ENCODE data around the gene TAF6.

The TAF6 gene
- 29.4 to 45.2 (median 37.0) reads per million in 4 donors for total RNA-seq

GRCh38 chr7:100119072-100119969 lies at the start of gene TAF6, which contains the start of gene CNPY4:
TSS of gene TAF6 (minus strand) at chr7:100119358. CDS start at chr7:100114209, 5,149 bp downstream.
TSS of gene CNPY4 (plus strand) at chr7:100119634. CDS start at chr7:100119745, 111 bp downstream.
- peak; percentile 89 to 96 (median 92) for DNase-seq

- no peak for DNase-seq
Observed at GRCh38 chr7:100167912-100168323, 48.8 kb upstream of the TAF6 start.

DNA sequence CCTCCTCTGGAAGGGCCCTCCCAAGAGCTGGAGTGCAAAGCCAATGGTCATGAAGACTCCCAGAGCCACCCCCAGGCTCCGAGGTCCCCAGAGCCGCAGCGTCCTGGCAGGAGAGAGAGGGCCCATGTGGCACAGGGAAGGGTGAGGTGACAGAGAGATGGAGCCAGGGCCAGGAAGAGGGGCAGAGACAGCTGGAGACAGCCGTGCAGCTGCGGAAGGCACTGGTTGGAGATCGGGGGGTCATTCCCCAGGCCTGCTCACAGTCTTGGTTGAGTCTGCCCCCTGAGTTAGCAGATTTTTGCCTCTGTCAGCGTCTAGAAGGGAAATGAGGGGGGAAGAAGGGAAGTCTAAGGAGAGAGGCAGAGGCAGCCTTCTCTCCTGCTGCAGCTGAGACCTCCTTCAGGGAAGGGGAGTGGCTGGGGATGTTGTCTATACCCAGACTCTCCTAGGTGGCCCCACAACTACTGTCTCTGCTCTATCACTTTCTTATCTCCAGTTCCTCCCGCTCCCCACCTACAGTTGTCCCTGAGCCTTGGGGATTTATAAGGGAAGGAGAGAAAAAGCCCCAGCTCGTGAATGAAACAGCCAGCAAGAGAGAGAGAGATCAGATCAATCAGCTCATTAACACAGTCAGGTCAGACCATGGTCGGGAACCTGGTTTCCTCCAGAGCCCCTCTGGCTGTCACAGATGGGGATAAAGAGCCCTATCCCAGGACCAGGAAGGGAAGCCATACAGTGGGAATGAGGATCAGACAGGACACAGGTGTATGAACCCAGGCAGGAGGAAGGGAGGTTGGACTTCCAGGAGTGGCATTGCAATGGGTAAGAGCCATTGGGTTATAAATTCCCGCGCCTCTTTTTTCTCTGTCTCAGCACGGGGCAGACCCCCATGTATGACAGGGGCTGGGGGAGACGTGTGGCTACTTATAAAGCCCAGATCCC lies 48.1 kb upstream of the TAF6 start:
- DNase-seq, result no peak

DNA sequence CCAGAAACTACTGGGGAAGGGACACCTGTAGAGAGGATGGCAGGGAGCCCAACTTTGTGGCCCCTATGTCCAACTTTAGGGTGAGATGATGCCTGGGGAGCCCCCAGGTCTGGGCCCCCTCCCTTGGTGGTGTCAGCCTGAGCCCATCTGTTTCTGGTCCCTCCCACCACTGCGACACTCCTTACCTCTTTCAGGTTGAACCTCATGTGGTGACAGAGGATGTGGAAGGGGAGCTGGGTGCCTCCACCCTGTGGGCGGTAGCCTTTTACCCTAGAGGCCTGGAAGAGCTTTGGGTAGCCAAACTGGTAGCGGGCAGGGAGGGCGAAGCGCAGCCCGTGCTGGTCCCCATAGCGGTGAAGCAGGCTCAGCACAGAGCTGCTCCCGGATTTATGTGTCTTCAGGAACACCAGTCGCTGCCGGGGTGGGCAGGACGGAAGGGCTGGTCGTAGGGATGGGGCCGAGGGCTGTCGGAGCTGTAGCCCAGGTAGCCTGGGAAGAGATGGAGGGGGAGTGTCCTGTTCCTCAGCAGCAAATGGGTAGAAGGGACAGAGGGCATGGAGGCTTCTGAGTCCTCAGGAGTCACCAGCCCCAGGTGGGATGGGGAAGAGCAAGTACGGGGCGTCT lies 47.3 kb upstream of the TAF6 start:
- DNase-seq, result peak in 2 of 5 donors; percentile 12 to 48

- DNase-seq, result no peak
Observed at GRCh38 chr7:100163871-100164270, 44.7 kb upstream of the TAF6 start.

DNA sequence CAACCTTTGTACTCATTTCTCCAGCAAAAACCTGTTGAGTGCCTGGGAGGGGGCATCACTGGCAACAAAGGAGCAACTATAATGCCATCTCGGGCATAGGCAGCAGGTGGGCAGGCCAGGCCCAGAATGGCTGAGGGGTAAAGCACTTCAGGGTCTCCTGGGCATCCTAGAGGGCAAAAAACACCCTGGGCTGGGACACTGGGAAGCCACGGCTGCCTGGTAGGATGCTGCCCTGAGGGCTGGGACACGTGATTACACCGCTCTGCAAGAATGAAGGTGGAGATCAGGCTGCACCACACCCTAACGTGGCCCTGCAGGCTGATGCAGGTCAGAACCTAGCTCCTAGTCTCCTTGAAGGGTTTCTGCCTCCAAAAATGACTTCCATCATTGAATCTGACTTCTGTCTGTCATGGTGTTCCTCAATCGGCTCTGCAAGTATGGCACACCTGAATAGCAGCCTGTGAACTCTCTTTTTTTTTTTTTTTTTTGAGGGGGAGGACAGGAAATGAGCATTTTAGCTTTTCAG lies 43.9 kb upstream of the TAF6 start:
- peak in 1 of 5 donors; percentile 32 for DNase-seq

GRCh38 chr7:100160067-100160466 lies 40.9 kb upstream of the TAF6 start:
- no peak for DNase-seq

- DNase-seq, result no peak
Observed at GRCh38 chr7:100159099-100159623, 40.0 kb upstream of the TAF6 start.

DNA sequence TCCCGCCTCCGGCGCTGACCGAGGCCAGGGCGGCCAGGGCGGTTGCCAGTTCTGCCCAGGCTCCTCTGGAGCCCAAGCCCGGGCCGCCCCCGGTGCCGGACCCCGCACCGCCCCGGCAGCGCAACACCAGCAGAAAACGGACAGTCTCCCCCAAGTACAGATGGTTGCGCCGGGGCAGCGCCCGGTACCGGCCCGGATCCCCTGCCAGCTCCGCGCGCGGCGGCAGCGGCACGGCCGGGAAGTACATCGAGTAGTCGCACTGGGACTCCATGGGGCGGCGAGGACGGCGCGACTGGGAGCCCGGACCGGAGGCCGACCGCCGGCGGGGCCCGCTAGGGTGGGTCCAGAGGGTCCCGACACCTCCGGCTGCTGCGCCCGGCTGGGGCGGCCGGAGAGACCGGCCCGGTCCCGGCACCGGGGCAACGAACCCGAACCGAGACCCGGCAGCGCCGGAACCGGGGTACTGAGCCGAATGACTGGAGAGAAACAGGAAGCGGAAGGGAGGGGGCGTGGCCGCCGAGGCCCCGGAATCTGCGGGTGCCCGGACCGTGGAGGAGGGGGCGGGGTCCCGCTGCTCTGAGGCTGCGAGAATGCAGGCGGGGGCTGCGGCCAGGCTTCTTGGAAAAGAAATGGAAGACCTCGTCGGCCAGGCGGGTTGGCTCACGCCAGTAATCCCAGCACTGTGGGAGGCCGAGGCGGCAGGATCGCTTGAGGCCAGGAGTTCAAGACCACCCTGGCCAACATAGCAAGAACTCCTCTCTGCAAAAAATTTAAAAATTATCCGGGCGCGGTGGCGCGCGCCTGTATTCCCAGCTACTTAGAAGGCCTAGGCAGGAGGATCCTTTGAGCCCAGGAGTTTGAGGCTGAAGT lies 39.3 kb upstream of the TAF6 start, which contains the start of gene TRAPPC14:
Gene TRAPPC14 (minus strand): TSS at position 495 of the 870 bp plus-strand sequence. CDS start 224 bp downstream, at position 271.
- DNase-seq, result peak; percentile 76 to 89 (median 87)

GRCh38 chr7:100157334-100158228 lies 38.4 kb upstream of the TAF6 start:
- no peak for DNase-seq

DNA sequence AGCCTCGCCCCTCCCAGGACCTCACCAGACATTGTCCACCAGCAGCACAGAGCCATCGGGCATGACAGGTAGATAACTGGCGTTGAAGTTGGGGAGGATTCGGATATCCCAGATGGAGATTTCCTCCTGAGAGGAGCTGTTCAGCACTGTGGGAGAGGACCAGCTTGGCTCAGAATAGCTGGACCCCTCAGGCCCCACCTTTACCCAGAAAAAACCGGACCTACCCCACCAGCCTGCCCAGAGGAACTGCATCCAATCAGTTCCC lies 37.8 kb upstream of the TAF6 start:
- DNase-seq, result no peak

DNA sequence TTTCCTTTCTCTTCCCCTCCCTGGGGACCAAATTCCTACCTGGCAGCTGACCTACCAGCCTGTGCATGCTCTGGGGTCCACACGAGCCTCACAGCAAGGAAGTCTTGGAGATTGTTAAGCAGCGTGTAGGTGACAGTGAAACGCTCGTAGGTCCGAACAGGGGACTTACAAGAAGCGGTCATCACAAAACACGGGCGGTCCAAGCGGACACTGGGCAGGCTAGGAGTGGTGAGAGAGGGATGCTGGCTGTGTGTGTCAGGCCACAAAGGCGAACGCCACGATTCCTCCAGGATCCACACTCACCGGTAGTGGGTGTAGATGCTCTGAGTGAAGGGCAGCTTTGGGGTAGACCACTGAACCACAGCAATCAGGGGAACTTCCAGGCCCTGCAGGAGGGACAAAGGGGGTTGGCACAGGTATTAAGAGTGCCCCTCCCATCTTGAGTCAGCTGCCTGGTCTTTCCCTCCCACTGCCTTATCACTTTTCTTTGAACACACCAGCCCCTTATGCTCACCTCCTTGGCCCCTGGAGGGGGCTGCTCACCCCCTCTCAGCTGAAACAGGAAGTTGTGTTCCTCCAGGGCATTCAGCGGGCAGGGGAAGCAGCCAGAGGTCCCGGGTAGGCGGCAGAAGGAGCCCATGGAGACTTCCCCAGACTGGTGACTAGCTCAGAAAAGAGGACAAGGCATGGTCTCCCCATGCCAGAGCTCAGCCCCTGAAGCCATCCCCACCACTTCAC lies 37.3 kb upstream of the TAF6 start:
- peak in 1 of 5 donors; percentile 14 for DNase-seq

DNA sequence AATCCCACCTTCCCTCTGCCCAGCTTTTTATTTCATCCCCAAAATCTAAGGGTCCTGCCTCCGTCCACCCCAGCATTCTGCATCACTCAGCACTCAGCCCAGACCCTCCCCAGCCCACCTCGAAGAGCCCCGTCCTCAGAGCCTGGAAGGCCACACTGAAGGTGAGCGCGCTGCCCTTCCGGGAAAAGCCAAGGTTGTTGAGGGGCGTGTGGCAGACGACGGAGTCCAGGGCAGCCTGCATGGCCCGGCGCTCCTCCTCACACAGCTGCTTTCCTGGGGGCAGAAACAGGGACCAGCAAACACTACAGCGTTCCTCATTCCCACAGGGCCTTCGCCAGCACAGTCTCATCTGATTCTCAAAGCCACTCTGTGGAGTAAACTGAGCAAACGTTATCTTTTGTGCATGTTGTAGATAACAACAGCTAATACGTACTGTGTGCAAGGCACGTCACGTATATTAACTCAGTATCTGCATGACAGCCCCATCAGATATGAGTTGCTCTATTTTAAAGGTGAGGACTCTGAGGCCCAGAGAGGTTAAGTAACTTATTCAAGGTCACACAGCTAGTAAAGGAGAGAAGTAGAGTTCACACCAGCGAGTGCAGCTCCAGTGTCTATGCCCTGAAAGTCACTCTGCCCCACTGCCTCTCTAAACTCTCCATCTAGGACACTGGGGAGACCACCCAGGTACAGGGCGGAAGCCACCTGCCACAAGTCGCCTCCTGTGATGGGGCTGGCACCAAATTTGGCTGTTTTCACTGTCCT lies 36.6 kb upstream of the TAF6 start:
- DNase-seq, result no peak

GRCh38 chr7:100154651-100155491 lies 35.7 kb upstream of the TAF6 start:
- DNase-seq, result no peak

- DNase-seq, result no peak
Observed at GRCh38 chr7:100153708-100154535, 34.8 kb upstream of the TAF6 start.

- no peak for DNase-seq
Observed at GRCh38 chr7:100152937-100153666, 33.9 kb upstream of the TAF6 start.
